HL-60 (cell line): ENCODE results near the gene ZPR1.

Experiments used
- GABPA ChIP-seq: IDR thresholded peaks from 2 replicates; pipeline ENCODE4 v1.6.1; 2012; ENCODE audit warnings: low read depth
- POLR2AphosphoS5 ChIP-seq: IDR thresholded peaks from 2 replicates; pipeline ENCODE4 v1.6.1; 2012; ENCODE audit warnings: low read depth
- SPI1 ChIP-seq: IDR thresholded peaks from 2 replicates; pipeline ENCODE4 v1.6.1; 2012; ENCODE audit warnings: low read depth, mild to moderate bottlenecking, borderline replicate concordance
- TF ChIP-seq, protein P1 (sequence below): IDR thresholded peaks from one replicate; pipeline ENCODE4 v1.5.1; 2011; ENCODE audit warnings: low read length, control low read depth, inconsistent platforms; ENCODE audit not compliant: insufficient read depth
- TF ChIP-seq, protein P2 (sequence below): IDR thresholded peaks from 2 replicates; pipeline ENCODE4 v1.6.1; 2012; ENCODE audit warnings: low read depth; ENCODE audit not compliant: insufficient replicate concordance

DNA sequence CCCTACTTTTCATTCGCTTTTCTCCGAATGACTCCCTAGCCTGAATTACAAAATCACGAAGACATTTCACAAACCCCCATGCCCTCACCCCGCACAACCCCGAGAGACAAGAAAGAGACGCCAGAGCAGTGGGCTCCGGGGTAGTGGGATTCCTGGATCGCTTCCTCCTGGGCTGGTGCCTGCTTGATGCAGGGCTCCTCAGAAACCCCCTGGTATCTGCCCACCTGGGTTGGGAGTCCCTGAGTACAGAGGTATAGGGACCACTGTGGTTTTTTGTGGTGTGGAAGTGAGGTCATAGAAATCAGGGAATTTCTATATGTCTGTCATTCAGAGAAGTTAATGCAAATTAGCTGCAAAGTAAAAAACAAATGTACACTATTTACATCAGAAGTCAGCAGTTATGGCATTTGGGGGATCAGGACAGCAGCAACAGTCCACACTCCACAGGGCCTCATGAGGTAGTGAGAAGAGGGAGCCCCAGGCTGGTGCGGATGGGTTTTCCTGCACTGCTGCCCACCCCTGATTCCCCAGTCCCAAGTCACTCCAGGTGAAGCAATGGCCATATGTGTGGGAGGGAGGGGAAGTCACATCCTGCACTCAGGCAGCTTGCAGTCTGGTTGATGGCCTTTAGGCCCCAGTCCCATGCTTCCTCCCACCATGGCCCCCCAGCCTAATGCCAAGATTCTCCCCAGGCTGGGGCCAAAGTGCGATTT, 54.6 kb downstream of the ZPR1 start:
- TF ChIP-seq GABPA = no peak
- TF ChIP-seq, protein P1, sequence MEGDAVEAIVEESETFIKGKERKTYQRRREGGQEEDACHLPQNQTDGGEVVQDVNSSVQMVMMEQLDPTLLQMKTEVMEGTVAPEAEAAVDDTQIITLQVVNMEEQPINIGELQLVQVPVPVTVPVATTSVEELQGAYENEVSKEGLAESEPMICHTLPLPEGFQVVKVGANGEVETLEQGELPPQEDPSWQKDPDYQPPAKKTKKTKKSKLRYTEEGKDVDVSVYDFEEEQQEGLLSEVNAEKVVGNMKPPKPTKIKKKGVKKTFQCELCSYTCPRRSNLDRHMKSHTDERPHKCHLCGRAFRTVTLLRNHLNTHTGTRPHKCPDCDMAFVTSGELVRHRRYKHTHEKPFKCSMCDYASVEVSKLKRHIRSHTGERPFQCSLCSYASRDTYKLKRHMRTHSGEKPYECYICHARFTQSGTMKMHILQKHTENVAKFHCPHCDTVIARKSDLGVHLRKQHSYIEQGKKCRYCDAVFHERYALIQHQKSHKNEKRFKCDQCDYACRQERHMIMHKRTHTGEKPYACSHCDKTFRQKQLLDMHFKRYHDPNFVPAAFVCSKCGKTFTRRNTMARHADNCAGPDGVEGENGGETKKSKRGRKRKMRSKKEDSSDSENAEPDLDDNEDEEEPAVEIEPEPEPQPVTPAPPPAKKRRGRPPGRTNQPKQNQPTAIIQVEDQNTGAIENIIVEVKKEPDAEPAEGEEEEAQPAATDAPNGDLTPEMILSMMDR = no peak
- TF ChIP-seq POLR2AphosphoS5 = no peak
- TF ChIP-seq, protein P2, sequence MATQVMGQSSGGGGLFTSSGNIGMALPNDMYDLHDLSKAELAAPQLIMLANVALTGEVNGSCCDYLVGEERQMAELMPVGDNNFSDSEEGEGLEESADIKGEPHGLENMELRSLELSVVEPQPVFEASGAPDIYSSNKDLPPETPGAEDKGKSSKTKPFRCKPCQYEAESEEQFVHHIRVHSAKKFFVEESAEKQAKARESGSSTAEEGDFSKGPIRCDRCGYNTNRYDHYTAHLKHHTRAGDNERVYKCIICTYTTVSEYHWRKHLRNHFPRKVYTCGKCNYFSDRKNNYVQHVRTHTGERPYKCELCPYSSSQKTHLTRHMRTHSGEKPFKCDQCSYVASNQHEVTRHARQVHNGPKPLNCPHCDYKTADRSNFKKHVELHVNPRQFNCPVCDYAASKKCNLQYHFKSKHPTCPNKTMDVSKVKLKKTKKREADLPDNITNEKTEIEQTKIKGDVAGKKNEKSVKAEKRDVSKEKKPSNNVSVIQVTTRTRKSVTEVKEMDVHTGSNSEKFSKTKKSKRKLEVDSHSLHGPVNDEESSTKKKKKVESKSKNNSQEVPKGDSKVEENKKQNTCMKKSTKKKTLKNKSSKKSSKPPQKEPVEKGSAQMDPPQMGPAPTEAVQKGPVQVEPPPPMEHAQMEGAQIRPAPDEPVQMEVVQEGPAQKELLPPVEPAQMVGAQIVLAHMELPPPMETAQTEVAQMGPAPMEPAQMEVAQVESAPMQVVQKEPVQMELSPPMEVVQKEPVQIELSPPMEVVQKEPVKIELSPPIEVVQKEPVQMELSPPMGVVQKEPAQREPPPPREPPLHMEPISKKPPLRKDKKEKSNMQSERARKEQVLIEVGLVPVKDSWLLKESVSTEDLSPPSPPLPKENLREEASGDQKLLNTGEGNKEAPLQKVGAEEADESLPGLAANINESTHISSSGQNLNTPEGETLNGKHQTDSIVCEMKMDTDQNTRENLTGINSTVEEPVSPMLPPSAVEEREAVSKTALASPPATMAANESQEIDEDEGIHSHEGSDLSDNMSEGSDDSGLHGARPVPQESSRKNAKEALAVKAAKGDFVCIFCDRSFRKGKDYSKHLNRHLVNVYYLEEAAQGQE = no peak
- TF ChIP-seq SPI1 = no peak
